H1 (cell line): ENCODE results near the gene RERE. TPM values are rescaled to one million over a fixed set of nuclear protein-coding genes. Genes with fewer than 3 reads are reported as not detected.
"Not testable (repeated sequence)": the region's sequence is repeated elsewhere in the genome, so short reads cannot be mapped to it uniquely, and the experiment has no call there.

ENCODE experiments used
- CTCF ChIA-PET: fragments of 300-600 bp; sonication (Branson Sonifier 250); formaldehyde crosslinking; loops from one replicate; lab custom pipeline; 2021; ENCODE audit not compliant: partially characterized antibody; lab: Charles Lee
- POLR2A ChIA-PET: fragments of 300-600 bp; sonication (Branson Sonifier 250); formaldehyde crosslinking; loops from one replicate; lab custom pipeline; 2021; ENCODE audit warnings: inconsistent platforms; ENCODE audit not compliant: partially characterized antibody; lab: Charles Lee
- DNase-seq, 2 experiments: peaks; one replicate each; pipeline versions ENCODE4 v3.0.0 to v3.0.0-alpha.2; 2010 to 2022; ENCODE audit warnings: low spot score in 2 of 2, low read depth in 1 of 2, mixed read lengths in 1 of 2
- FAIRE-seq: peaks from 2 replicates; lab custom pipeline; 2011; peaks lifted over from hg19 to GRCh38; lab: Jason Lieb, UNC
- H2AFZ ChIP-seq: 2 replicates; pipeline ENCODE4 v1.8.1; 2012; ENCODE audit warnings: low read length, inconsistent platforms
- H2AK5ac ChIP-seq: 2 replicates; pipeline ENCODE4 v1.6.1; 2013; ENCODE audit warnings: low read depth, low read length
- H2BK120ac ChIP-seq: replicated peaks from 2 replicates; pipeline ENCODE3; 2013; ENCODE audit warnings: low read depth, low read length, inconsistent platforms
- H2BK12ac ChIP-seq: 2 replicates; pipeline ENCODE4 v1.6.1; 2013; ENCODE audit warnings: low read depth, low read length
- H2BK15ac ChIP-seq: 2 replicates; pipeline ENCODE4 v1.6.1; 2013; ENCODE audit warnings: low read length
- H2BK20ac ChIP-seq: 2 replicates; pipeline ENCODE4 v1.6.1; 2013; ENCODE audit warnings: low read length
- H2BK5ac ChIP-seq: 2 replicates; pipeline ENCODE4 v1.6.1; 2013; ENCODE audit warnings: low read depth, low read length
- H3K14ac ChIP-seq: 2 replicates; pipeline ENCODE4 v1.6.1; 2013; ENCODE audit warnings: inconsistent platforms; ENCODE audit not compliant: insufficient read length
- H3K18ac ChIP-seq: 2 replicates; pipeline ENCODE4 v1.6.1; 2013; ENCODE audit warnings: low read length; ENCODE audit errors: extremely low read depth
- H3K23ac ChIP-seq: 2 replicates; pipeline ENCODE4 v1.6.1; 2013; ENCODE audit warnings: inconsistent platforms; ENCODE audit not compliant: insufficient read length
- H3K23me2 ChIP-seq: 2 replicates; pipeline ENCODE4 v1.6.1; 2013; ENCODE audit warnings: low read depth, low read length
- H3K27ac ChIP-seq: 2 replicates; pipeline ENCODE4 v1.6.1; 2011; ENCODE audit warnings: low read depth, low read length, inconsistent platforms
- H3K27me3 ChIP-seq, 4 experiments: replicated peaks in 1 of 4; 1 replicate in 1 of 4; 2 replicates in 3 of 4; pipeline versions ENCODE4 v1.6.1 to v1.8.1; 2011 to 2013; ENCODE audit warnings: low read length in 3 of 4, mild to moderate bottlenecking in 3 of 4, inconsistent platforms in 2 of 4, mixed read lengths in 2 of 4, moderate library complexity in 1 of 4; ENCODE audit not compliant: control insufficient read depth in 3 of 4, insufficient read depth in 3 of 4; ENCODE audit errors: extremely low read depth in 1 of 4
- H3K36me3 ChIP-seq, 4 experiments: 2 replicates each; pipeline versions ENCODE4 v1.6.1 to v1.8.1; 2011 to 2013; ENCODE audit warnings: mild to moderate bottlenecking in 4 of 4, low read length in 3 of 4, moderate library complexity in 2 of 4, control low read depth in 1 of 4, inconsistent platforms in 1 of 4; ENCODE audit not compliant: insufficient read depth in 4 of 4, control insufficient read depth in 2 of 4
- H3K4ac ChIP-seq: replicated peaks from 2 replicates; pipeline ENCODE3; 2013; ENCODE audit warnings: low read length, low read depth, mixed read lengths, inconsistent platforms; ENCODE audit not compliant: insufficient read length
- H3K4me1 ChIP-seq, 4 experiments: replicated peaks in 1 of 4; 1 replicate in 1 of 4; 2 replicates in 3 of 4; pipeline versions ENCODE4 v1.6.1 to v1.8.1; 2011 to 2013; ENCODE audit warnings: low read length in 3 of 4, inconsistent platforms in 2 of 4, mixed read lengths in 1 of 4; ENCODE audit not compliant: insufficient read depth in 4 of 4, control insufficient read depth in 3 of 4
- H3K4me2 ChIP-seq, 2 experiments: 2 replicates each; pipeline versions ENCODE4 v1.6.1 to v1.8.1; 2011 to 2013; ENCODE audit warnings: low read depth in 2 of 2, low read length in 2 of 2, control low read depth in 1 of 2, inconsistent platforms in 1 of 2, mild to moderate bottlenecking in 1 of 2; ENCODE audit not compliant: insufficient read depth in 1 of 2
- H3K4me3 ChIP-seq, 4 experiments: fragments of 200-600, 300-600 bp in 1 of 4; sonication (generic), shearing (Covaris generic), sonication (Bioruptor Twin) in 1 of 4; 2 replicates each; pipeline versions ENCODE4 v1.5.1 to v1.8.1; 2011 to 2016; ENCODE audit warnings: low read length in 4 of 4, low read depth in 3 of 4, control low read depth in 2 of 4, inconsistent platforms in 2 of 4, mild to moderate bottlenecking in 2 of 4, mixed read lengths in 1 of 4, moderate library complexity in 1 of 4; ENCODE audit not compliant: insufficient read depth in 2 of 4; ENCODE audit errors: extremely low read depth in 1 of 4
- H3K56ac ChIP-seq: replicated peaks from 2 replicates; pipeline ENCODE3; 2013; ENCODE audit warnings: low read depth, mild to moderate bottlenecking, mixed read lengths, low read length, inconsistent platforms; ENCODE audit not compliant: insufficient read length
- H3K79me1 ChIP-seq: 2 replicates; pipeline ENCODE4 v1.6.1; 2013; ENCODE audit warnings: low read depth, low read length, control low read depth
- H3K79me2 ChIP-seq, 2 experiments: 2 replicates each; pipeline versions ENCODE4 v1.6.1 to v1.8.1; 2012 to 2013; ENCODE audit warnings: low read length in 2 of 2, mild to moderate bottlenecking in 2 of 2, inconsistent platforms in 1 of 2; ENCODE audit not compliant: insufficient read depth in 2 of 2, control insufficient read depth in 1 of 2
- H3K9ac ChIP-seq, 4 experiments: replicated peaks in 1 of 4; 1 replicate in 1 of 4; 2 replicates in 3 of 4; pipeline versions ENCODE4 v1.6.1 to v1.8.1; 2011 to 2013; ENCODE audit warnings: low read depth in 3 of 4, low read length in 3 of 4, control low read depth in 2 of 4, mild to moderate bottlenecking in 2 of 4, moderate library complexity in 2 of 4, inconsistent platforms in 1 of 4; ENCODE audit errors: extremely low read depth in 1 of 4
- H3K9me3 ChIP-seq, 2 experiments: 2 replicates each; pipeline versions ENCODE4 v1.6.1 to v1.8.1; 2012 to 2013; ENCODE audit warnings: mild to moderate bottlenecking in 2 of 2, moderate library complexity in 2 of 2, control low read depth in 1 of 2, inconsistent platforms in 1 of 2, low read depth in 1 of 2, low read length in 1 of 2, mixed read lengths in 1 of 2; ENCODE audit not compliant: insufficient read depth in 2 of 2
- H4K20me1 ChIP-seq, 2 experiments: replicated peaks in 1 of 2; 2 replicates each; pipeline versions ENCODE3 to v1.8.1; 2011 to 2013; ENCODE audit warnings: inconsistent platforms in 2 of 2, low read length in 2 of 2, mild to moderate bottlenecking in 1 of 2; ENCODE audit not compliant: insufficient read depth in 2 of 2, control insufficient read depth in 1 of 2
- H4K5ac ChIP-seq: 2 replicates; pipeline ENCODE4 v1.6.1; 2013; ENCODE audit warnings: low read length, low read depth, mixed read lengths, inconsistent platforms; ENCODE audit not compliant: insufficient read length
- H4K8ac ChIP-seq: 2 replicates; pipeline ENCODE4 v1.8.0; 2013; ENCODE audit warnings: mild to moderate bottlenecking, moderate library complexity, low read length, inconsistent platforms; ENCODE audit not compliant: insufficient read depth; ENCODE audit errors: extremely low read depth
- H4K91ac ChIP-seq: replicated peaks from 2 replicates; pipeline ENCODE3; 2013; ENCODE audit warnings: low read length, mixed read lengths, inconsistent platforms; ENCODE audit not compliant: insufficient read length
- NRF1 ChIP-seq: IDR thresholded peaks from 2 replicates; pipeline ENCODE4 v1.6.1; 2011; ENCODE audit warnings: mild to moderate bottlenecking, low read depth, low read length, improper control_type of control experiment
- WGBS, 2 experiments: shearing (Covaris generic) in 1 of 2; methylation state at CpG; one replicate each; pipeline versions ENCODE4 v1.1.6 to v1.1.7; 2013 to 2015; ENCODE audit warnings: low lambda C conversion rate in 2 of 2, mixed read lengths in 2 of 2, inconsistent platforms in 1 of 2, low coverage in 1 of 2, missing lambda C conversion rate in 1 of 2; ENCODE audit not compliant: insufficient replicate concordance in 2 of 2, insufficient coverage in 1 of 2, insufficient read length in 1 of 2; ENCODE audit errors: extremely low coverage in 1 of 2, missing lambda C conversion rate in 1 of 2; 5-methylcytosine and 5-hydroxymethylcytosine counted together
- polyA plus RNA-seq, 7 experiments: library from polyadenylated mRNA; depleted of rRNA in 3 of 7; stranded (reverse) in 5 of 7; unstranded in 2 of 7; fragments of >200 nt in 5 of 7; fragments of 200-250 nt in 2 of 7; gene quantifications; 1 replicate in 5 of 7; 2 replicates in 1 of 7; 4 replicates in 1 of 7; pipeline versions ENCODE4 v1.2.1 to v1.2.3, GENCODE V29; 2011 to 2013; ENCODE audit warnings: missing spikeins in 2 of 7, mixed read lengths in 2 of 7
- total RNA-seq: library from RNA; stranded (reverse); fragmentation: NEBNext Ultra II Directional; extraction: Animal tissue kit (Norgen Biotek cat#: 25700); gene quantifications from 2 replicates; pipeline ENCODE4 v1.2.1, GENCODE V29; 2021

Gene RERE
- total and polyA plus RNA-seq, 2 of the 8 experiments (the other 6 are each of a cell fraction or from before 2014, with no cell fraction given): 15.3 to 142 TPM

- no peak for TF ChIP-seq NRF1
Observed at GRCh38 chr1:8503842-8504241, 313.6 kb downstream of the RERE start (continued).

- not testable (repeated sequence) for H3K9ac ChIP-seq, H4K91ac ChIP-seq, FAIRE-seq
Observed at GRCh38 chr1:8502949-8503348, 314.5 kb downstream of the RERE start.

More at GRCh38 chr1:8502949-8503348, 314.5 kb downstream of the RERE start:
- H4K8ac ChIP-seq, H2BK5ac ChIP-seq, H3K79me2 ChIP-seq, H4K20me1 ChIP-seq, H3K23ac ChIP-seq, H4K5ac ChIP-seq, H3K4ac ChIP-seq, H2BK120ac ChIP-seq, H3K4me2 ChIP-seq, H3K27me3 ChIP-seq, H3K18ac ChIP-seq, H3K14ac ChIP-seq, H3K79me1 ChIP-seq, H2AFZ ChIP-seq, H2BK20ac ChIP-seq, DNase-seq, H3K9me3 ChIP-seq, H3K27ac ChIP-seq, H2BK12ac ChIP-seq, H3K56ac ChIP-seq, H3K4me3 ChIP-seq, H3K23me2 ChIP-seq, H2BK15ac ChIP-seq, H3K4me1 ChIP-seq, H2AK5ac ChIP-seq, POLR2A ChIA-PET, H3K36me3 ChIP-seq: not testable (repeated sequence)
- CTCF ChIA-PET: interaction anchor here (1.0 kb wide), 1 partner anchor 33 kb away, joined by 3 read pairs; no protein-coding TSS in a partner anchor
- 86% methylated on average over 2 of the region's 4 CpGs; no CpG with 5 or more reads in 1 of the 2 experiments for WGBS, 2 experiments
